AG04450 (cell line): ENCODE results near the gene SHROOM4. TPM values are rescaled to one million over a fixed set of nuclear protein-coding genes. Genes with fewer than 3 reads are reported as not detected.

ENCODE experiments used
- CTCF ChIA-PET: fragments of 300-600, 350-600 bp; formaldehyde crosslinking; extraction: SDS; loops from one replicate; lab custom pipeline; 2022; ENCODE audit warnings: antibody characterized with exemption, inconsistent platforms; lab: Charles Lee
- POLR2A ChIA-PET: fragments of 350-600 bp; formaldehyde crosslinking; extraction: SDS; loops from one replicate; lab custom pipeline; 2021; ENCODE audit warnings: antibody characterized with exemption, inconsistent platforms; lab: Yijun Ruan, JAX
- DNase-seq: peaks from one replicate; pipeline ENCODE4 v3.0.0-alpha.2; 2011; ENCODE audit warnings: low read depth, low spot score
- H3K27ac ChIP-seq: one replicate; pipeline ENCODE4 v1.5.1; 2012; ENCODE audit warnings: low read depth, low read length, control low read depth
- H3K27me3 ChIP-seq: one replicate; pipeline ENCODE4 v1.6.0; 2012; ENCODE audit warnings: low read length; ENCODE audit not compliant: control insufficient read depth, insufficient read depth
- H3K4me3 ChIP-seq: 2 replicates; pipeline ENCODE4 v1.5.1; 2011; ENCODE audit warnings: mild to moderate bottlenecking, low read depth, low read length, control low read depth
- H3K9me3 ChIP-seq: 2 replicates; pipeline ENCODE4 v1.5.1; 2012; ENCODE audit warnings: low read length; ENCODE audit not compliant: control insufficient read depth, insufficient read depth
- CTCF ChIP-seq: IDR thresholded peaks from 2 replicates; pipeline ENCODE4 v1.5.1; 2011; ENCODE audit warnings: low read depth, low read length, control low read depth, inconsistent platforms
- polyA plus RNA-seq: library from polyadenylated mRNA; depleted of rRNA; stranded (reverse); fragments of >200 nt; gene quantifications from 2 replicates; pipeline ENCODE4 v1.2.3, GENCODE V29; 2011

SHROOM4 gene
- polyA plus RNA-seq, 1 experiment = 1.0 TPM

GRCh38 chrX:50853399-50853798 is 39.4 kb upstream of the SHROOM4 start:
- DNase-seq = no peak
- H3K27me3 ChIP-seq = no peaks in the 10 kb centered on the region
- POLR2A ChIA-PET = no interaction called here
- no peak for TF ChIP-seq CTCF
- H3K27ac ChIP-seq = no peak overlapping the region
- CTCF ChIA-PET = no interaction called here
- H3K4me3 ChIP-seq = no peak overlapping the region
- H3K9me3 ChIP-seq = no peaks in the 10 kb centered on the region

- DNase-seq = no peak
- no peak for TF ChIP-seq CTCF
- ChIA-PET POLR2A (no interaction called here), CTCF (no interaction called here)
- Histone ChIP-seq H3K27ac (no peak overlapping the region), H3K27me3 (no peaks in the 10 kb centered on the region), H3K4me3 (no peak overlapping the region), H3K9me3 (no peaks in the 10 kb centered on the region)
These were observed 38.5 kb upstream of the SHROOM4 start for GRCh38 chrX:50852524-50852923.

GRCh38 chrX:50842221-50842620 is 28.2 kb upstream of the SHROOM4 start:
- no peak for DNase-seq
- Histone ChIP-seq H3K9me3 (no peaks in the 10 kb centered on the region), H3K27ac (no peak overlapping the region), H3K4me3 (no peak overlapping the region), H3K27me3 (no peaks in the 10 kb centered on the region)
- no peak for TF ChIP-seq CTCF
- ChIA-PET CTCF (no interaction called here), POLR2A (no interaction called here)

- H3K27ac ChIP-seq = no peak overlapping the region
- no peak for DNase-seq
- ChIA-PET POLR2A (no interaction called here), CTCF (no interaction called here)
- no peaks in the 10 kb centered on the region for H3K27me3 ChIP-seq
- H3K4me3 ChIP-seq = no peak overlapping the region
- no peak for TF ChIP-seq CTCF
- H3K9me3 ChIP-seq = no peaks in the 10 kb centered on the region
These were observed 25.7 kb upstream of the SHROOM4 start for GRCh38 chrX:50839730-50840129.

- H3K27me3 ChIP-seq = no peaks in the 10 kb centered on the region
- no peaks in the 10 kb centered on the region for H3K9me3 ChIP-seq
- H3K4me3 ChIP-seq = no peak overlapping the region
- ChIA-PET POLR2A (no interaction called here), CTCF (no interaction called here)
- no peak for DNase-seq
- TF ChIP-seq CTCF = no peak
- H3K27ac ChIP-seq = no peak overlapping the region
These were observed 25.0 kb upstream of the SHROOM4 start for GRCh38 chrX:50838820-50839600.
